ENCODE data around the gene PEMT. TPM values are rescaled to one million over a fixed set of nuclear protein-coding genes. Genes with fewer than 3 reads are reported as not detected.
A peak's percentile ranks its signal among the peaks of the same experiment; 100 is the strongest.

The PEMT gene
- total and polyA plus RNA-seq, 4 donors, result 18.7 to 59.1 (median 34.4) TPM

DNA sequence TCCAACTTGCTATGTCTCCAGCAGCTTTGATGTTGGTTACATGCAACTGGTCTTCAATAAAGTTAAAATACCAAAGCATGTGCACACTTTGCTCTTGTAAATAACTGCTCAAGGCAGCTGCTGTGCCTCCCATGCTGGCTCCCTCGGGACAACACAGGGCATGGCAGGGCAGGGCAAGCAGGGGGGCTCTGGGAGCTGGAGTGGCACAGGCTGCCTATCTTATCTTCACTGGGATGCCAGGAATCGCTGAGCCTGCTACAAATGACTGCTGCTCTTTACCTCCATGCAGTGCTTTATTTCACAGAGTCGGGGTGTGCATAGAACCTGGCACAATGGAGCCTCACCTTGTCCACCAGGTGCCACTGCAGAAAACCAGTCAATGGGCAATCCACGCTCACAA lies 21.8 kb downstream of the PEMT start:
- H3K9ac ChIP-seq (ENCODE audit: insufficient read depth in 1 of 2, low read length in 2 of 2), result no peak overlapping the region
- peaks cover 6 to 35% (median 19%) of the 10 kb centered on the region in 5 donors for H3K4me1 ChIP-seq (ENCODE audit: control insufficient read depth in 5 of 5, insufficient read depth in 5 of 5, low read length in 5 of 5)
- DNase-seq (no peak), ATAC-seq (ENCODE audit: insufficient read depth, low FRiP score) (no peak)
- H3K27me3 ChIP-seq (ENCODE audit: control insufficient read depth in 3 of 3, insufficient read depth in 3 of 3, low read length in 2 of 3), result no peaks in the 10 kb centered on the region
- H3K27ac ChIP-seq (ENCODE audit: low read depth in 1 of 2, low read length in 1 of 2), result peak overlapping the region in 1 of 2 donors; percentile 6
- 89 to 93% methylated on average over 4 of the region's 4 CpGs for WGBS, 2 donors
- no peaks in the 10 kb centered on the region for H3K9me3 ChIP-seq (ENCODE audit: control insufficient read depth in 4 of 4, insufficient read depth in 3 of 4, low read length in 3 of 4)
- no peak overlapping the region for H3K4me3 ChIP-seq
- TF ChIP-seq, protein P1, sequence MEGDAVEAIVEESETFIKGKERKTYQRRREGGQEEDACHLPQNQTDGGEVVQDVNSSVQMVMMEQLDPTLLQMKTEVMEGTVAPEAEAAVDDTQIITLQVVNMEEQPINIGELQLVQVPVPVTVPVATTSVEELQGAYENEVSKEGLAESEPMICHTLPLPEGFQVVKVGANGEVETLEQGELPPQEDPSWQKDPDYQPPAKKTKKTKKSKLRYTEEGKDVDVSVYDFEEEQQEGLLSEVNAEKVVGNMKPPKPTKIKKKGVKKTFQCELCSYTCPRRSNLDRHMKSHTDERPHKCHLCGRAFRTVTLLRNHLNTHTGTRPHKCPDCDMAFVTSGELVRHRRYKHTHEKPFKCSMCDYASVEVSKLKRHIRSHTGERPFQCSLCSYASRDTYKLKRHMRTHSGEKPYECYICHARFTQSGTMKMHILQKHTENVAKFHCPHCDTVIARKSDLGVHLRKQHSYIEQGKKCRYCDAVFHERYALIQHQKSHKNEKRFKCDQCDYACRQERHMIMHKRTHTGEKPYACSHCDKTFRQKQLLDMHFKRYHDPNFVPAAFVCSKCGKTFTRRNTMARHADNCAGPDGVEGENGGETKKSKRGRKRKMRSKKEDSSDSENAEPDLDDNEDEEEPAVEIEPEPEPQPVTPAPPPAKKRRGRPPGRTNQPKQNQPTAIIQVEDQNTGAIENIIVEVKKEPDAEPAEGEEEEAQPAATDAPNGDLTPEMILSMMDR (IDR thresholded peaks at IDR 0.05; ENCODE audit: control extremely low read depth, extremely low read depth), result no peak
- no peaks in the 10 kb centered on the region for H3K36me3 ChIP-seq (ENCODE audit: control insufficient read depth in 4 of 4, insufficient read depth in 4 of 4, low read length in 4 of 4)

DNA sequence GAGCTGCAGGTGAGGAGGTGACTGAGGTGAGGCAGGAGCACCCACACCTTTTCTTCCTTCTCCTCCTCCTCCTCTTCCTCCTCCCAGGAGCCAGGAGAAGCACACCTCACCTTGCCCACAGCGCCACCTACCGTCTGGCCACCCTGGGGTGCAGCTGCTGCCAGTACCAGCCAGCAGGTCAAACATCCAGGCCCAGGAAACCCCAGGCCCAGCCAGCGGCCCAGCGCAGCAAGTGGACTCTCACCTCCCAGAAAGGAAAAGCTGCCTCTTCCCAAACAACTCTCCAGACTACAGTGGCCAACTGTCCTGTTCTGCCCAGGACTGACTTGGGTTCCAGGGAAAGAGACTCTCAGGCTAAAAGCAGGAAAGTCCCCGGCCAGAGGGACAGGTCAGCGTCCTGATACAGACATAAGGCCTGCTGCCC lies 22.7 kb downstream of the PEMT start:
- TF ChIP-seq, protein P1 (IDR thresholded peaks at IDR 0.05; ENCODE audit: control extremely low read depth, extremely low read depth), result peak; percentile 31
- ATAC-seq (ENCODE audit: insufficient read depth, low FRiP score) (no peak), DNase-seq (peak in 1 of 3 donors; percentile 55)
- Histone ChIP-seq H3K9ac (ENCODE audit: insufficient read depth in 1 of 2, low read length in 2 of 2) (no peak overlapping the region), H3K4me1 (ENCODE audit: control insufficient read depth in 5 of 5, insufficient read depth in 5 of 5, low read length in 5 of 5) (peaks cover 6 to 35% (median 21%) of the 10 kb centered on the region in 5 donors), H3K9me3 (ENCODE audit: control insufficient read depth in 4 of 4, insufficient read depth in 3 of 4, low read length in 3 of 4) (no peaks in the 10 kb centered on the region), H3K4me3 (no peak overlapping the region), H3K36me3 (ENCODE audit: control insufficient read depth in 4 of 4, insufficient read depth in 4 of 4, low read length in 4 of 4) (no peaks in the 10 kb centered on the region), H3K27ac (ENCODE audit: low read depth in 1 of 2, low read length in 1 of 2) (no peak overlapping the region), H3K27me3 (ENCODE audit: control insufficient read depth in 3 of 3, insufficient read depth in 3 of 3, low read length in 2 of 3) (no peaks in the 10 kb centered on the region)
- WGBS, 2 donors, result 66 to 72% methylated on average over 6 of the region's 6 CpGs

DNA sequence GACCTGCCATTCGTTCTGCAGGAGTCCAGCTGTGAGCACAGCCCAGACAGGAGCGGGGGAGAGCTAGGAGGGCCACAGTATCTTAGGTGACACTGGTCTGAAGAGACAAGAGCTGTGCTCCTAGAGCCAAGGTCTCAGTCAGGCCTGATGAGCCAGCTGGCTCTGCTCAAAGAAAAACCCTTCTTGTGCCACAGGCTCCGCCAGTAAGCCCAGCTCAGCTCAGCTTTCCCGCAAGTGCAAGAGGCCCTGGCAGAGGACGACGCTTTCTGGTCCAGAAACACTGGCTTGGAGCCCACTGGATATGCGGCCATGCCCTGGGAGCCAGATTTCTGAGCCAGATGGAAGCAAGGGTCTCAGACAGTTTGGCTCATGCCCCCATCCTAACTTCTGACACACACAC lies 23.9 kb downstream of the PEMT start:
- Histone ChIP-seq H3K27me3 (ENCODE audit: control insufficient read depth in 3 of 3, insufficient read depth in 3 of 3, low read length in 2 of 3) (no peaks in the 10 kb centered on the region), H3K9me3 (ENCODE audit: control insufficient read depth in 4 of 4, insufficient read depth in 3 of 4, low read length in 3 of 4) (no peaks in the 10 kb centered on the region), H3K4me3 (no peak overlapping the region), H3K9ac (ENCODE audit: insufficient read depth in 1 of 2, low read length in 2 of 2) (no peak overlapping the region), H3K27ac (ENCODE audit: low read depth in 1 of 2, low read length in 1 of 2) (peak overlapping the region; percentile 2 to 82), H3K36me3 (ENCODE audit: control insufficient read depth in 4 of 4, insufficient read depth in 4 of 4, low read length in 4 of 4) (no peaks in the 10 kb centered on the region), H3K4me1 (ENCODE audit: control insufficient read depth in 5 of 5, insufficient read depth in 5 of 5, low read length in 5 of 5) (peaks cover 6 to 35% (median 22%) of the 10 kb centered on the region in 5 donors)
- DNase-seq (peak; percentile 89 to 91 (median 89)), ATAC-seq (ENCODE audit: insufficient read depth, low FRiP score) (no peak)
- TF ChIP-seq, protein P1 (IDR thresholded peaks at IDR 0.05; ENCODE audit: control extremely low read depth, extremely low read depth), result no peak
- 60 to 74% methylated on average over 7 of the region's 7 CpGs for whole genome bisulfite sequencing, 2 donors

Measured in lung (tissue), 12 donors.